DMS79 treated with DMSO at 0.1 percent for 48 hours (cell line): ENCODE data around the gene TEPSIN.

Experiments used
- DNase-seq: peaks from one replicate; lab custom pipeline; 2025; lab: John Stamatoyannopoulos, UW

Gene TEPSIN

DNA sequence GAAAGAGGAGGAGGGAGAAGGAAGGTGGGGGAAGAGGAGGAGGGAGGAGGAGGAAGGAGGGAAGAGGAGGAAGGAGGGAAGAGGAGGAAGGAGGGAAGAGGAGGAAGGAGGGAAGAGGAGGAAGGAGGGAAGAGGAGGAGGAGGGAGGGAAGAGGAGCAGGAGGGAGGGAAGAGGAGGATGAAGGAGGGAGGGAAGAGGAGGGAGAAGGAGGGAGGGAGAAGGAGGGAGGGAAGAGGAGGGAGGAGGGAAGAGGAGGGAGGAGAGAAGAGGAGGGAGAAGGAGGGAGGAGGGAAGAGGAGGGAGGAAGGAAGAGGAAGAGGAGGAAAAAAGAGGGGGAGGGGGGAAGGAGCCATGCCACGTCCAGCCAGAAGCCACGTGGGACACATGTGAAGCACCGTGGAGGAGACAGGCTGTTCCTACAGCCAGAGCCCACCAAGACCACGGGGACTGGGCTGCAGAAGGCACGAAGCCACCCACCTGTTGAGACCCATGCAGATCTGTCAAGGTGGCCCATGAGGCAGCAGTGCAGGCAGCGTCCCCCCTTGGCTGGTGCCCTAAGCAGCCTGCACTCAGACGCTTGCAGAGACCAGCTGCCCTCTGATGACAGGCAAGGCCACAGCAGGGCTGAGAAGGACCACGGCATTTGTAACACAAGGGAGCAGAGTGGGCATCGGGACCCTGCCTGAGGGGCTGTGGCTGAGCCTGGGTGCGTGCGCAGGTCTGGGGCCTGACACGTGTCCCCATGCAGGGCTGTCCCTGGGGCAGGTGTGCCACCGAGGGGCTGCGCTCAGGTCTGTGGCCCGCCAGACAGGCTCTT lies 10.6 kb upstream of the TEPSIN start:
- DNase-seq: no peak

- no peak for DNase-seq
Observed at GRCh38 chr17:81248649-81249048, 9.8 kb upstream of the TEPSIN start.

GRCh38 chr17:81247339-81247990 lies 8.6 kb upstream of the TEPSIN start:
- DNase-seq: no peak

- no peak for DNase-seq
Observed at GRCh38 chr17:81246679-81247338, 8.0 kb upstream of the TEPSIN start.

DNA sequence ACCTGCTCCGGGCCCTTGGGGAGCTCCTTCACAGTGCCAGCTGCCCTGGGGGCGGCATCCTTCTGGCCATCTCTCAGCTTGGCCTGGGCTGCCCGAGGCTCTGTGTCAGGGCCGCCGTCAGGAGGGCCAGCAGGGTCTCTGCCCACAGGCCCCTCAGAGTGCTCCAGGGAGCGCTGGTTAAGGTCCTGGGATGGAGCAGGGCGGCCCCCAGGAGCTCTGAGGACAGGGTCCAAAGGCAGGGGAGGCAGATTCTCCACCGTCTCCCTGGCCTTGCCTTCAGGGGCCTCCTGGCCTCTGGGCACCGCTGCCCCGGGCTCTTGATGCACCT lies 7.5 kb upstream of the TEPSIN start:
- no peak for DNase-seq

DNA sequence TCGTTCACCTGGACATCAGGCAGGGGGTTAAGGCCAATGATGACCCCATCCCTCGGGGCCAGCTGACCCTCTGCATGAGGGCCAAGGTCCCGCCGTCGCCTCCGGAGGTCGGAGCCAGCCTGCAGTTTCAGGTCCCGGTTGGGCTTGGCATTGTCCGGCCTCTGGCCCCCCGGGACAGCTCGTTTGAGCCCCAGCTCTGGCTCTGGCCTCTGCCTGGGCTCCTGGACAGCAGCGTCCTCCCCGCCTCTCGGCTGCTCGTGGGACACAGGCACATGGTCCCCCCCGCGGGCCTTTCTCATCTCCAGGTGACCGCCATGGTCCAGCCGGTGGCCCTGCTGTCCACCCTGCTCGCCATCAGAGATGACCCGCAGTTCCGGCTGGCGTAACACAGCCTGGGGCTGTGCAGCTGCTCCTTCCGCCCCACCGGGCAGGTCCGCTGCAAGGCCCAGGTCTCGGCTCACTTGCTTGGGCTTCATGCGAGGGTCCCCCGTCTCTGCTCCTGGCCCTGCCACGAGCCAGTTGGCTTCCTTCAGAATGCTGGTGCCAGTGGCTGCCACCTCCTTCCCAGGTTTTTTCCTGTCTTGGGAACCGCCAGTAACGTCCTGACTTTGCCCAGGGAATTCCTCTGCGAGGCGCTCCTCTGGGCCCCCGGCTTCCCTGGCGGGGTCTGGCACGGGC lies 6.9 kb upstream of the TEPSIN start:
- no peak for DNase-seq

DNA sequence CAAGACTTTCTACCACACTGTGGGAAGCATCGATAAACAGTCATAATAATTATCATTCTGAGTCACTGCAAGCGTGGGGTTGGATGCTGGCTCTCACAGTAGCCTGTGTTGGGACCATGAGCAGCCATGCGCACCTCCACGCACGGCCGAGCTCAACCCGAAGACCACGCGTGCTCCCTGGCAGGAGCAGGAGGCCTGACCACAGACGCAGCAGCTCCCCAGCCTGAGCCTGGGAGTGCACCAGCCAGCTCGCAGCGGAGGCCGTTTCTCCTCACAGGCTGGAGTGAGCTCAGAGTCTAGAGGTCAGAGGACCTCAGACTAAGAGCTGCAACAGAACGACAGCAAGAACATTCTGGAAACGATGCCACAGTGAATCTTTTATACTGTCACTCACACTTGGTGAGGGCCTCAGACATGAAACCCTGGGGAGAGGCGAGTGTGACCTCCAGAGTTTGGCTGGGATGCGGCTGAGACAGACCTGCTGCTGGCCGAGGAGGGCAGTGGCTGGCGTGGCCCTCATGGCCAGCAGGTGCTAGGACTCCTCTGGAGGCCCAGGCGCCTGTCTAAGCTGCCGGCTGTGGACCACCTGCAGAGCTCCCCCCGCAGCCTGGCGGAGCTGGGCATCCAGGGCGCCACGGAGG lies 6.3 kb upstream of the TEPSIN start:
- no peak for DNase-seq

- DNase-seq: no peak
Observed at GRCh38 chr17:81244358-81245023, 5.6 kb upstream of the TEPSIN start.

- DNase-seq: no peak
Observed at GRCh38 chr17:81243333-81243664, 4.4 kb upstream of the TEPSIN start.

DNA sequence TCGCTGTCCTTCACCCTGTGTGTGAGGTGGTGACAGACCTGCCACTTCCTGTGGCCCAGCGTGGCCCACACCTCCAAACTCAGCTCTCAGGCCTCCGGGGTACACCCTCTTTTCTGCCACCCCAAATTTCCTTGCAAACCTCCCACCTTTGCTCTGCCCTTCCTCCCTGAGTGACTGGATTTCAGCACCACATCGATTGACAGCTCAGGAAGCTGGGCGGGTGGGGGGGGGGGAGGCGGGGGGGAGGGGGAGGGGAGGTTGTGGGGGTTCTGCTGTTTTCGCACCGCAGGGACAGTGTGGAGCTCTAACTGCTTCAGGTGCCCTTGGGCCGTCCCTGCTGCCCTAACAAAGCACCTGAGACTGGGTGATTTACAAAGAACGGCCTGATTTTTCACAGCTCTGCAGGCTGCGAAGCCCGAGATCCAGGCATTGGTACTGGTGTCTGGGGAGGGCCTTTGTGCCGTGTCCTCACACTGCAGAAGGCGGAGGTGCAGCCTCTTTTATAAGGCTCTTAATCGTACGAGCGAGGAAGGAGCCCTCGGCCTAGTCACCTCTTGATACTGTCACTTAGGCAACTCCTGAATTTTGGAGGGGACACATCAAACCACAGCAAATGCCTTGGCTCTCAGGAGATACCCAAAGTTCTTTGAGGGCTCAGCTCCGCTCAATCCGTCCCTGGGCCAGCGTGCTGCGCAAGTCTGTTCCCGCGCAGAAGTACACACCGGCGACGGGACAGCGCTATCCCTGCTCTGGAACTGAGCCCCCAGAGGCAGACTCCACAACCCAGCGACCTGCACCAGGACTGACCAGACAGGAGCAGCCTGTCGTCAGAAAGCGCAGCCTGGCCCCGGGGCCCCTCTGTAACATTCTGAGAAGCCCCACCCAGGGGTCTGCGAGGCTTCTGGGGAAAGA lies 3.8 kb upstream of the TEPSIN start:
- no peak for DNase-seq

- peak; percentile 3 for DNase-seq
Observed at GRCh38 chr17:81241648-81242420, 3.0 kb upstream of the TEPSIN start.

DNA sequence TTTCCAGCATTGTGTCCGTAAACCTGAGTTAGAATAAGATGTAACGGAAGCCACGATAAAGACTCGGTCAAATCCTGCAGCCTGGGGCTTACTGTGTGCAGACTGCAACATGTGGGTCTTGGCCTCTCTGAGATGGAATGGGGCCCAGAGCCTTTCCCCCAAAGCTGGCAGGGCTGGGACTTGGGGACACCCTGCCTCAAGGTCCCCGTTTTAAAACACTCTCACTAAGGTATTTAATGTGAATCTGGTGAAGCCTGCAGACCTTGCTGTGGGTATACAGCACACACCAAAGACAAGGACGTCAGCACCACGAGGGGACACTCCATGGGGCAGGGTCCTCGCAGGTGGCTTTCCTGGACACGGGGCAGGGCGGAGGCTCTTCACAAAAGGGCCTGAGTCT lies 2.3 kb upstream of the TEPSIN start:
- DNase-seq: no peak

- no peak for DNase-seq
Observed at GRCh38 chr17:81240761-81241160, 1.9 kb upstream of the TEPSIN start.

- no peak for DNase-seq
Observed at GRCh38 chr17:81239714-81240555, 1.1 kb upstream of the TEPSIN start.

DNA sequence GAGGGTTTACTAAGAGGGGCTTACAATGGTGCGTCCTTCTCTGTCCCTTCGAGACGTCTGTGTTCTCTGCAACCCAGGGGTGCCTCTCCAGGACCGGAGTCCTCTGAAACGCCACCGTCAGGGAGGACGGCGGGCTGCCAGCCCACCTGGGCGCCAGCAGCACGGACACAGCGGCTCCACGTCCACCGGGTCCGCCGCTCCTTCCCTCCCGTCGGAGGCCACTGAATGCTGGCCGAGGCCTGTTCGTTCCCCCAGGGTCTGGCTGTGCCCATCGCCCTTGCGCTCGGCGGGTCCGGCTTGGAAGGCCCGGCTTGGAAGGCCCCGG lies 403 bp downstream of the TEPSIN start:
- DNase-seq: no peak

GRCh38 chr17:81237591-81238489 lies 1.0 kb downstream of the TEPSIN start:
- DNase-seq: no peak

GRCh38 chr17:81236784-81237183 lies 2.1 kb downstream of the TEPSIN start:
- DNase-seq: no peak
